Suppressor macrophage treated with lipopolysaccharide for 1 hour (primary cell): ENCODE results near the gene CNST.
A peak's percentile ranks its signal among the peaks of the same experiment; 100 is the strongest.
"Not testable (repeated sequence)": the region's sequence is repeated elsewhere in the genome, so short reads cannot be mapped to it uniquely, and the experiment has no call there.

Experiments
- DNase-seq, 3 donors: peaks; one replicate each; pipeline ENCODE4 v3.0.0-alpha.2; 2020 to 2022

CNST gene

DNA sequence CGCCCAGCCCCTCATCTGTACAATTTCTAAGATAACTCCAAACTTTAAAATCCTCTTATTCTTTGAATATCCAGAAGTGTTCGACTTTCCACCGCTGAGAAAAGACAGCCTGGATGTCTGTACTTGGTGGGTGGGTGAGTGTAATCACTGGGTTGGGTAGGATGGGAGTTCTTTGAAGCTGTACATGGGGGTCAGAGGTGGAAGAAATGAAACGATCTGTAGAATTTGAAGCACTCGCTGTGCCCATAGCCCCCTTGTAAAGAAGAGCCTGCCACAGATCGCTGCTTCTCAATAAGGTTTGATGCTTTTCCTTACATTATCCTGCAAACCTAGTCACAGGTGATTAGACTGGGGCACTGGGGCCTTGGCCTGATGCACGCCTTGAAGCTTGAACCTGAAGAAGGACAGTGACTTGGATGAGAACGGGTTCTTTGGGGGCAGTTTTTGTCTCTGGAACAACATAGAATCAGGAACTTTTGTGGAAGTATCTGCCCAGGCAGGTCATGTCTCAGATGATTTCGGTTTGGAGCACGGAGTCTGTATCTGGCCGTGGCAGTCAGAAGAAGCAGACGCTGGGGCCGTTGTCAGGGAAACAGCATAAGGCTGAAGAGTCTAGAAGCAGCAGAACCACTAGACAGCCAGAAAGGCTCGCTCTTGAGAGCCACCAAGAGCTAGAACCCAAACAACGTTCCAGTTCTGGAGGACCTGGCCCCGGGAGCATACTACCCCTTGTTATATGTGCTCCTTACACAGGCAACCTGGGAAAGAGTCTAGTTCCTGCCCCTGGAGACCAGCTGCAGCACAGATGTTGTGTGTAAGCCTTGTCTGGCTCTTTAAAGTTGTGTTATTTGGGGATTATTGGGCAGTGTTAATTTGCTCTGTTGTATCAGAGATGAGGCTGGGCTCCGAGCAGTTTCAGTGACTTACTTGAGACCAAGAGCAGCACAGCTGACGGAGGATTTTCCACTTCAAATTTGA, 112.8 kb downstream of the CNST start:
- DNase-seq = no peak

DNA sequence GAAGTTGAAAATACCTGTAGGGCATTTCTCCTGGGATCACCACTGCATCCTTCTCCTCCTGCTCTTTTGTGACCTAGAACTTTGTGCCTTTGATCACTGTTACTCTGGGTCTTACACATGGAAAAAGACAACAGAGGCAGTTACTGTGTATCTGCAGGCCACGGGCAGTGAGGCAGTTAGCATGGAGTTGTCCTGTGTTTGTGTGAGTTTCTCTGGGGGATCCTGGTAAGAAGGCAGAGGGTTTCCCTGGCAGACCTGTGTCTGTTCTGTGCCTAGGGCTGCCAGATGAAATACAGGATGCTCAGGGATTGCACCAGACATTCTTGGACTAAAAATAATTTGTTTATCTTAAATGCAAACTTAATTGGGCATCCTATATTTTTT, 113.5 kb downstream of the CNST start:
- no peak for DNase-seq

DNA sequence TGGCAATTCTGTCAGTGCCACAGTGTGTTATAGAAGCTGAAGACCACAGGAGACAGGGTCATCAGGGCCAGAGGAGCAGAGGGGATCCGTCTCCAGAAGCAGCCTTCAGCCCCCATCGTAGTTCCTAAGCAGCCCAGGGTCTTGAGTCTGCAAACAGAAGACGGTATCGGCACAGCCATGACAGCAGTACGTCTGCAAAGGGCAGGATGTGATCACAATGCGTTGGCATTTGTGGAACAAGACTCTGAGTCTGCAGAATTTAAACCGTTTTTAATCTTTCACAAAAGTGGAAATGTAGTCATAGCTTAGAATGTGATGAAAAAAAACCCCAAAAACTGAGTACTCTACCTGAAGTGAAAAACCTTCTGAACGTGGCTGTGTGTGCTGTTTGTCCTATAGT, 113.9 kb downstream of the CNST start:
- DNase-seq = no peak

DNA sequence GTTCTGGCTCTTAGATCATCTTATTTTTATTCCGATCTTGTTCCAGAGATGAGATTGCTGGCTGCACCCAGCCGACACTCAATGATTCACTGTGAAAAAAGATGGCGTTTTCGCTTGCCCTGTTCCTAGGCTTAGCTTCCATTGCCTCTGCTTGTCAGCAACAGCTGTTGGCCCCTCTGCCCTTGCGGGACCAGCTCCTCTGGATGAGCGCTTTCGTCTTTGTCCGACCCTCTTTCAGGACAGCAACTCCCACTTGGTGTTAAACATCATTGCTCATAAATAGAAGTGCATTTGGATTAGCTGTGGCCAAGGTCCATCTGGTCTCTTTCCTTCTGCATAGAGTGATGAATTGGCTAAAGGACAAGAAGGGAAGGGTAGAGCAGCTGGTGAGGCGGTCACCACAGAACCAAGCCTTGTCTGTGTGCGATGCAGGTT, 114.5 kb downstream of the CNST start:
- no peak for DNase-seq

DNA sequence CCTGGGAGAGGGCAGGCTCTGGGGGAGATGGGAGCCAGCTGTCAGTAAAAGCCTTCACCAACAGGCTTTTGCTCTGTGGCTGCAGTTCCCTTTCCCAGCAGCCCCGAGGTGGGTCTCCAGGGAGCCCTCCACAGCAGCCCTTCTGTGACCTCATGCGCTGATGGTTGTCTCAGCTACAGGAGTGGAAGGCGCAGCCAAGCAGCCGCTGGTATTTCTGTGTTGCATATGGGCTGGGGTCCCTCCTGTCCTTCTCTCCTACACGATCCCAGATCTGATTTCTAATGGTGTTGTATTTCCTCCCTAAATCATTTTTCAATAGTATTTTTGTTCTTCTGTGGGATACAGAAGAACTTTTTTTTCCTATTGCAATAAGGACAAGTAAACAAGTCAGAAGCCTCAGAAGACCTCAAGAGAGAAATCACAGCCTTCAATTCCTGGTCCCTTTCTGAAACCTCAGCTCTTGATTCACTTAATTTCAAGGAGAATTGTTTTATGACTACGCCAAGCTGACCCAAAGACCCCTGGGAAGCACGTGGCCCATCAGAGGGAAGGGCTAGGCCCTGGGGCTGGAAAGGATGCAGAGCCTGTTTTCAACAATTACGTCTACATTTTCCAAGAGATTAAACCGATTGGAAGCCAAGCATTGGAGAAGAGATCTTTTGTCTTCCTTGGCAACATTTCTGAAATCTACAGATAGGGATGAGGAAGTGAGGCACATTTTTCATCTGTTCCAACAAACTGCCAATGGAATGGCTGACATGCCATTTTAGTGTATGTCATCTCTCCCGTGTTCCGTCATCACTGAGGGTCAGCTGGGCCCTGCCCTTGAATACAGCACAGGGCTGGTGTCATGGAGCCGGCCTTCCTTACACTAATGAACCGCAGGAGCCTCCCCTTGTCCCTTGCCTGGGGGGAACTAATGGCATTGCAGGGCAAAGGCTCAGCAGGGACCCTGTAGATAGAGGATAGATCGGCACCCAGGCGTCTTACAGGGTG, 115.9 kb downstream of the CNST start:
- no peak for DNase-seq

DNA sequence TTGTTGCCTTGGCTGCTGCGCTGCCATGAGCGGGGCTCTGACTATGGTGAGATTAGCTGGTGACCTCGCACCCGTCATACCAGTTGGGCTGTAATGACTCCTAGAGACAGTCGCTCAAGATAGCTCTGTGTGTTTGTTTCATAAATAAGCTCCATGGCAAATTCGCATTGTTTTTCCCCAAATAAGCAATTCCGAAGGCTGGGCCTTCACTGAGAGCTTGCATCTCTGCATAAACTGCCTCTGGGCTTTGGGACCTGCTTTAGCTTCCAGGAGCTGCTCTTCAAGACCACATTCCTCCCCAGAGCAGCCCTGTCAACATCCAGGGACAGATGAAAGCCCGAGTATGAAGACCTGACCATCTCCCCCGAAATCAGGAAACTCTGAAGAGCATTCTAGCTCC, 117.3 kb downstream of the CNST start:
- no peak for DNase-seq

DNA sequence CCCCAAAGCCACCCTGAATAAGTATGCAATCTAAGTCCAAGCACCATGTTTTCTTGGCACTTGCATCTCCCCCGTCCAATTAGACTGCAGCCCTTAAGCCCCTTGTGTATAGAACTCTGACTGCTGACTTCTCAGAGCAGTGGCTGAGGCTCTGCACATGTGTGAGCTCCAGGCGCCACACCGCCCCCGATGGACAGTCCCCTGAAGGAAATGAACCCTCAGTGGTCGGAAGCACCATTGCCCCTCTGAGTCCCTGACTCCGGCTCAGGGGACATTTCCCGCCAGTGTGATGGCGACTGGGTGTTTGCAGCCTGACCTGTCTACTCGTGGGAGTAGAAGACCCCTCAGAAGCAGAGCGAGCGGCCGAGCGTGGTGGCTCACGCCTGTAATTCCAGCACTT, 120.7 kb downstream of the CNST start:
- no peak for DNase-seq

DNA sequence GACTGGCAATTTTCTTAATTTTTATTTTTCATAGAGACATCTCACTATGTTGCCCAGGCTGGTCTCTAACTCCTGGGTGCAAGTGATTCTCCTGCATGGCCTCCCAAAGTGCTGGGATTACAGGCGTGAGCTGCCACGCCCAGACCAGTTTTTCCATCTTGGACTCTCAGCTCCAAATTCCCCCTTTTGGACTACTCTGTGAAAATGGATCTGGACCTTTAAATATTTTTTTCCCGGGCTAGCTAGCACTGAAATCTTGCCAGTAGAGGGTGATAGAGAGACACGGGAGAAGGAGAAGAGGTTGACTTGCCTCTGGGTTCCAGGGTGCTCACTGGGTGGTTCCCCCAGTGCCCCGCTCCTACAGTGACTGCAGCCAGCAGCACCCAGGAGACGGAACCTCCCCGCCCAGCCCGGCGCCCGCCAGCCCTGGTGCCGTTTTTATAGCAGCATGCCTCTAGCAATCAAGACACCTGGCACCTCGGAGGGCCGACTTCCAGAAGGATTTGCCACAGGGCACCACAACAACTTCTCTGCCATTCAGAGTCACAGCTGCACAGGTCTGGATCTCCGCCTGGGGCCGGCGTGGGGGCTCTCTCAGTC, 123.3 kb downstream of the CNST start:
- peak; percentile 93 to 95 (median 94) for DNase-seq

DNA sequence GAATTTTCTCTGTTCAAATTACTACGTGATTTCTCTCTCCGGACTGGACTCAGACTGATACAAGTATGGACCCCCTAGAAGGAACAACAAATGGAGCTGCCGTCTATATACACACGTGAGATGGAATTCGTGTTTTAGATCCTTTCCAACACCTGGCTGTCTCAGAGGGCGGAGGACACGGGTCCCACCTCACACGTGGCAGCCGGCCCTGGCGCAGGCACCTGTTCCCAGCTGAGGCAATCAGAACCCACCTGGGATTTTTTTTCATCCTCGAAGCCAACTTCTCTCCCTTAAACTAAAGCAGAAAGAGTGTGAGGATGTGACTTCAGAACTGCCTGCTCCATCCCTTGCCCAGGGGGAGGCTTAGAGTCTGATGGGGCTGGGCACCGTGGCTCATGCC, 123.8 kb downstream of the CNST start:
- no peak for DNase-seq

DNA sequence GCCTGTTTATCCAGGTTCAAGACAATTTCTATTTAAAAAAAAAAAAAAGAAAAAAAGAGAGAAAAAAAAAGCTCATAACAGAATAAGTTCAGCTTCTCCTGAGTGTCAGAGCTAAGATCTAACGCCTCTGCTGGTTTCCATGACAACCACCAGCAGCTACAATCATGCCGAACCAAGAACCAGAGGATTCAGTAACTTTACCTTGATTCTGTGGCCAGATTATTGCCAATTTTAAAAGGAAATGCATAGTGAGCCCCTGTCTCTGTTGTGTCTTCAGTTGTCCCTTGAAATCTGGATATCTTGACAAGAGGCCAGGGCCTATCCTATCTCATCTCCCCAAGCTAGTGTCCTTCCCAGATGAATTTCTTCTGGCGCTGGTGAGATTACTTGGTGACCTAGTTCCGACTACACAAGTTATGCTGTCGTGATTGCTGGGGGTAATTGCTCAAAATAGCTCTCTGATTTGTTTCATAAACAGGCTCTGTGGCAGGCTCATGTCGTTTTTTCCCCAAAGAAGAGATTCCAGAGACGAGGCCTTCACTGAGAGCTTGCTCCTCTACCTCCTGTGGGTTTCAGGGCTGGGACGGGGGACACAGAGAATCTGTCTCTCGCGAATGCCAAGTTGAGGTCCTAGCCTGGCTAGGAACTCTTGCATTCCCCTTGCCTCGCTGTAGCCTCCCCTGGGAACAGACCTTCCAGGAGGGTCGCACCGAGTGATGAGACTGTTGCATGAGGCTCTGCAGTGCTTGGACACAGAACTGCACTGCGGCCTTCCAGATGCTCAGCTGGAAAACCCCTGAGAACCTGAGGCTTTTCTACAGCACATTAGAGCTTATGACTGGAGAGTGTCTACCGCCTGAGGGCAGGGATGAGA, 125.6 kb downstream of the CNST start:
- DNase-seq = no peak

DNA sequence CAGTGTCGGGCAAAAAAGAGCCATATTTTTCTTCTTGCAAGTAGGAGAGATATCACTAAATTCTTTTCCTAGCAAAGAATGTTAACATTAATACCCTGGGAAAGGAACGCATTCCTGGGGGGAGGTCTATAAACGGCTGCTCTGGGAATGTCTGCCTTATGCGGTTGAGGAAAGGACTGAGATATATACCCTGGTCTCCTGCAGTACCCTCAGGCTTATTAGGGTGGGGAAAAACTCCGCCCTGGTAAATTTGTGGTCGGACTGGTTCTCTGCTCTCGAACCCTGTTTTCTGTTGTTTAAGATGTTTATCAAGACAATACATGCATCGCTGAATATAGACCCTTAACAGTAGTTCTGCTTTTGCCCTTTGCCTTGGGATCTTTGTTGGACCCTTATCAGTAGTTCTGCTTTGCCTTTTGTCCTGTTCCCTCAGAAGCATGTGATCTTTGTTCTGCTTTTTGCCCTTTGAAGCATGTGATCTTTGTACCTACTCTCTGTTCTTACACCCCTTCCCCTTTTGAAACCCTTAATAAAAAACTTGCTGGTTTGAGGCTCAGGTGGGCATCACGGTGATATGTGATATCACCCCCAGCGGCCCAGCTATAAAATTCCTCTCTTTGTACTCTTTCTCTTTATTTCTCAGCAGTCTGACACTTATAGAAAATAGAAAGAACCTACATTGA, 128.1 kb downstream of the CNST start:
- not testable (repeated sequence) for DNase-seq

DNA sequence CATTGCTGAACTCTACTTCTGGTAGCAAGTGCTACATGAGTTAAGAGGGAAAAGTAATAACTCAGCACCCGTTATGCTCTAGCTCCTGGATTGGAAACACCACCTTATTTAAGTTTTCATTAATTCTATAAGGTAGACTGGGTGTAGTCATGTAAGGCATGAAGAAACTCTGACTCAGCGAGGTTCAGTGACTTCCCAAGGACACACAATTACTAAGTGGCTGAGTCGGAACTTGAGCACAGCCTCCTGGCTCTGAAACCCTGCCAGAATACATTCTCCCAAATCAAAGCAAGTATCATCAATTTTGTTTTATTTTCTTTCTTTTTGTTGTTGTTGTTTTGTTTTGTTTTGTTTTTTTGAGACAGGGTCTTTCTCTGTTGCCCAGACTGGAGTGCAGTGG, 128.9 kb downstream of the CNST start:
- peak in 2 of 3 donors; percentile 27 to 29 for DNase-seq

DNA sequence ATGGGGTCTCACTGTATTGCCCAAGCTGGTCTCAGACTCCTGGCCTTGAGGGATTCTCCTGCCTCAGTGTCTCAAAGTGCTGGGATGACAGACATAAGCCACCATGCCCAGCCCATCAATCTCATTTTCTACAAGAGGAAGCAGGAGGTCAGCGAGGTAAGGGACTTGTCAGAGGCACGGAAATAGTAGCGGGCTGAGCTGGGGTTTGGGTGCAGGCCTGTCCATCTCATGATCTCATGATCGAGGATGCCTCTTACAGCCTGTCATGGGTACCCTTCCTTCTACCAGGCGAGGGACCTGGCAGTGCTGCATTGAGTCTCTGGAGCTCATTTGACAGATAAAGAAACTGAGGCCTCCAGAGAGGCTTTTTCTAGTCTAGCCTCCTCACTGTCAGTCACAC, 129.4 kb downstream of the CNST start:
- no peak for DNase-seq

DNA sequence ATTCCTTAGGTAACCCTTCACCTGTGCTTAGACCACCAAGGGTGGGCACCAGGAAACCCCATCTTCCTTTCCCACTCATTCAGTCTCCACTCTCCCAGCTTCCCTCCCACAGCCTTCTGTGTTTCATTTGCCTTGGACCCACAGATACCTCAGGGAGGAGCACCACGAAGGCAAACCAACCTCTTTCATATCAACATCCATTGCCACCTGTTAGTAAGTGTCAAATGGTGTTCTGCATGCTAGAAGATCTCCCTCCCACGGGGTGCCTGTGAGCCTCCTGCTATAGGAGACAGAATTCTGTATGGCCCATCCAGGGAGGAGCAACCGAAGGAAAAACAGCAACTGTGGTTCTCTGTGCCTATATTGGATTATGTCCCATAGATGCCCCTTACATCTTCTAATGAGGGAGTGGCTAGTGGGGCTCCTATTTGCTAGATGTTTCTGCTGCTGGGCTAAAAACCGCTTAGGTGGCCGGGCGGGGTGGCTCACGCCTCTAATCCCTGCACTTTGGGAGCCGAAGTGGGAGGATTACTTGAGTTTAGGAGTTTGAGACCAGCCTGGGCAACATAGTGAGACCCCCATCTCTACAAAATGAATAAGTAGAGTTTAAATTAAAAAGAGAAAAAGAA, 132.3 kb downstream of the CNST start:
- no peak for DNase-seq

DNA sequence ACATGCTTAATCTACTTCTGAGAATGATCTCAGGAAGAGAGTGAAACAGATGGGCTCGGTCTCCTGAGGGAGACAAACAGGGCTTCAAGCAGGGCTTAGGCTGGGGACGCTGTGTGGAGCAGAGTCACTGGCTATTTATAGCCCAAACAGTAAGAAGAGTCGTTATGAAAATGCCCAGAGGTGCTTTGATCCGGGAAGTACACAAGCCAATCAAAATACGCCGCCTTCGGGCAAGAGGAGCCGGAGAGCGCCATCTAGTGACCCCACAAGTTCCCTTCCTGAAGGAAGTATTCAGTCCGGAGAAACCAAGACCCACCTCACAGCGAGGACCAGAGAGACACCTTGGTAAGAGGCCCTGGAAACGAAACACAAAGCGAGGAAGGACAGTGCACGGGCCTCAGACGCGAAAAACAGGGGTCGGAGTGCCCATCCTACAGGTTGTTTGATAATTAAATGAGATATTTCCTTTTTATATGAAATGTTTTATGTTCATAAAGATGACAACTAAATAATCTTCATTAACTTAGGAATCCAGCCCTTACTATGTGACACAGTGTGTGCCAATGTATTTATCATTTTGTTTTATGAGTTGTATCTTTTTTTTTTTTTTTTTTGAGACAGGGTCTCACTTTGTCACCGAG, 133.0 kb downstream of the CNST start:
- DNase-seq = peak; percentile 95

DNA sequence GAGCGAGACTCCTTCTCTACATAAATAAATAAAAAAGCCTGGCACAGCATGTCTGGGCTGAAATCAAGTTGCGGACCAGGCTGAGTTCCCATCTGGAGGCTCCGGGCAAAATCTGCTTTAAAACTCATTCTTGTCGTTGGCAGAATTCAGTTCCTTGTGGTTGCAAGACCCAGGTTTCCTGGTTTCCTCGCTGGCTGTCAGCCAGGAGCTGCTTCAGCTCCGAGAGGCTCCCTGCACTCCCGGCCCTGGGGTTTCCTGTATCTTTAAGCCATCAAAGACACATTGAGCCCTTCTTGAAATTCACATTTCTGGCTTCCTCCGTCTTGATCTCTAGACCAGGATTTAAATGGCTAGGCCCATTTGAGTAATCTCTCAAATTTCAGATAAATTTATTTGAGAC, 137.3 kb downstream of the CNST start:
- peak in 2 of 3 donors; percentile 29 to 37 for DNase-seq

DNA sequence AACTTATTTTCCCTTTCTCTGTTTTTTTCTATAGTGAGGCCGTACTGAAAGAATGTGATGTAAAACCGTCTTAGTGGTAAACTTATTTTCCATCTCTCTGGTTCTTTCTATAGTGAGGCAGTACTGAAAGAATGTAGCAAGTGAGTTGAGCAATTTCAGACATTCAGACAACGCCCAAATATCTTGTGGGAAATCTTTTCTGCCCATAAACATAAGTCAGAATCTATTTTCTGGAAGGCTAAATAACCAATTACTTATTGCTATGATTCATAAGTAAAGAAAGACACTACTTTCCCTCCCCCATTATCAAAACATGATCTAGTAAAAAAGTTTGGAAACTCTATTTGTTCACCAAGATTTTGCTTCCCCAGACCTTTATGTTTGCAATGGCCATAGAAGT, 139.1 kb downstream of the CNST start:
- DNase-seq = peak; percentile 43 to 87 (median 78)

DNA sequence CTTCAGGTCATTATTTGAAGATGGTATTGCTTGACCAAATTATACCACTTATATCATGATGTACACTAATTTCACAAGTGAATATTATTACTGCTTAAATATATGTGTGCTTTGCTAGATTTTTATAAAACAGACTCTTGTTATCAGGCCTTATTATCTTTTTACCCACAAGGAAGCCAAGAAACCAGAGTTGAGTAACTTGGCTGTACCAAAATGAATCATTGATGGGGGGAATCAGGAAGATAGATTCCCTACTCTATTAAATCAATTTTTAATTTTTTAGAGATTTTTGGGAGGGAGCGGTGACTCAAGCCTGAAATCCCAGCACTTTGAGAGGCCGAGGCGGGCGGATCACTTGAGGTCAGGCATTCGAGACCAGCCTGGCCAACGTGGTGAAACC, 141.9 kb downstream of the CNST start:
- DNase-seq = peak in 1 of 3 donors; percentile 18

DNA sequence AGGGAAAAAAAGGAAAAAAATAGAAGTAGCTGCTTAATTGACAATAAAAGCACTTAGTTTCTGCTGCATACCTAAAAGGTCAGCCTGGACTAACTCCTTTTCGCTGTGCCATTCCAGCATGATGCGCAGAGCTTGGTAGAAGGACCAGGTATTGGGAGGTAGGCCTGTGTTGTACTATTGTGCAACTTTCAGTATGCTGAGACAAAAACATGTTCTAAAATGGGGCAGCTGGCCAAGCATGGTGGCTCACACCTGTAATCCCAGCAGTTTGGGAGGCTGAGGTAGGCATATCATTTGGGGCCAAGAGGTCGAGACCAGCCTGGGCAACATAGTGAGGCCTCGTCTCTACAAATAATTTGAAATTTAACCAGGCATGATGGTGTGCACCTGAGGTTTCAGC, 142.9 kb downstream of the CNST start:
- DNase-seq = peak in 1 of 3 donors; percentile 12

DNA sequence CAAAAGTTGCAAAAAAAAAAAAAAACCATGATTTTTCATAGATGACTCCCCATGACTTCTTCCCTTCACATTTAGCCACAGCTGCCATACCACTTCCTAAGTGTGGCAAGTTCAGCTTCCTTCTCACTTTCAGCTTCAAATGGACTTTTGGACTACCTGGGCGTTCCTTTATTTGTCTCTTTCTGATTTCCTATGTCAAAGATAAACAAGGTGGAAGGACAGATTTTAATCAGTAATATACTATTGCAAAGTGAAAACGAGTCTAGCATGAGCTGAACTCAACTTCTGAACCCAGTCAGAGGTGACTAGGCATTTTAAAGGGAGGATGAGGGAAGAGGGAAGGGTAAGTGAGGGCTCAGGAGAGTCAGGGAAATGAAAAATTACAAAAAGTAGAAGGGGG, 143.6 kb downstream of the CNST start:
- peak in 1 of 3 donors; percentile 21 for DNase-seq
